Nucleus accumbens (tissue), 56 donors: ENCODE measurements around the gene BLACAT1.
A peak's percentile ranks its signal among the peaks of the same experiment; 100 is the strongest.

ENCODE experiments used
- DNase-seq, 56 donors: peaks; one replicate each; lab custom pipeline; 2025; lab: John Stamatoyannopoulos, UW

BLACAT1 gene

GRCh38 chr1:205455581-205456382, at the start of gene BLACAT1:
TSS of gene BLACAT1 (minus strand) at chr1:205456045.
- no peak for DNase-seq

GRCh38 chr1:205505076-205505729, 49.4 kb upstream of the BLACAT1 start:
- DNase-seq, result no peak

DNA sequence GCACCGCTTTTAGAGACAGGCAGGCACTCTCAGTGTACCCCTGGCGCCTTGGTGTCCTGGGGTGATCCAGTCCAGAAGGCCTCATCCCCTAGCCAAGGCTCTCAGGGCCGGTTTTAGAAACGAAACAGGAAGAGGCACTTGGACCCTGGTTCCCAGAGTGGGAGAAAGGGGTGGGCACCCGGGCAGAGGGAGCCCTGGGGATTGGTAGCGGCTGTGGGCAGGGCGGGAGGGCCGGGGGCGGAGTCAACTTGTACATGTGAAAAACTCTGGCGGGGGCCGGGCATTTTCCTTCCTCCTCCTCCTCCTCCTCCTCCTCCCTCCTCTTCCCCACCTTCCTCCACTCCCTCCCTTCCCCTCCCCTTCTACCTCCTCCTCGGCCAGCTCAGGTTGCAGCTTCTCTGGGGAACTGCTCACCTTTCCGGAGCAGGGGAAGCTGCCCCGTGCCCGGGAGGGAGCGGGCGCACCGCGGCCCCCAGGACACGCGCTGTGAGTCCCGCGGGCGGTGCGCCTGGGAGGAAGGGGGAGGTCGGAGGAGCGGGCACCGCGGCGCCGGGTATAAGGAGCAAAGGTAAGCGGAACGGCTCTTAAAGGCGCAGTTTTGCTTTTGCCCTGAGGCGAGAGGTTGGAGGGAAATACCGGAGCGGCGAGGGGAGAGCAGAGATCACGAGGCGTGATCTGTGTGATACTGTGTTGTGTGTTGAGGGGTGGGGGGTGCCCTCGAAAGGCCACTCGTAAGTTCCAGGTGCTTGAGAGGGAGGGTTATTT, 48.6 kb upstream of the BLACAT1 start, which contains the start of gene CDK18:
CDK18 (plus strand) TSS at position 359 of the 765 bp plus-strand sequence. CDS start 18,499 bp downstream, outside the sequence.
- DNase-seq, result peak in 54 of 56 donors; percentile 32 to 96 (median 86)

DNA sequence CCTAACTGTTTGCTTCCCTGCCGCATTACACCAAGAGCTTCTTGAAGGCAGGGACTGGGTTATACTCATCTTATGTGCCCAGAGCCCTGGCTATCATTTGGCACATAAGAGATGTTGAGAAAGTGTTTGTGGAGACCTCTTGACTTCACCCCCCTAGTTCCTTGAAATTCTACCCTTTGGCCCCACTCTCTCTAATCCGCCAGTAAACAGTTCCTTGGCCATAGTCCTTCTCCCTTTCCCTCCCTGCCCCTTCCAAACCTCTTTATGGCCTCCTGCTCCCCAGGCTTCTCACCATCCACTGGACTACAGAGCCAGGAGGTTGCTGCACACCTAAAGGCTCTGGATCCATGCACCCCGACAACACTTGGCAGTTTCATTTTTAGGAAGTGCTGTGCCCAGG, 47.1 kb upstream of the BLACAT1 start:
- DNase-seq, result no peak

- no peak for DNase-seq
These were observed 46.4 kb upstream of the BLACAT1 start for GRCh38 chr1:205502111-205502810.

GRCh38 chr1:205500240-205501233, 44.7 kb upstream of the BLACAT1 start:
- no peak for DNase-seq

DNA sequence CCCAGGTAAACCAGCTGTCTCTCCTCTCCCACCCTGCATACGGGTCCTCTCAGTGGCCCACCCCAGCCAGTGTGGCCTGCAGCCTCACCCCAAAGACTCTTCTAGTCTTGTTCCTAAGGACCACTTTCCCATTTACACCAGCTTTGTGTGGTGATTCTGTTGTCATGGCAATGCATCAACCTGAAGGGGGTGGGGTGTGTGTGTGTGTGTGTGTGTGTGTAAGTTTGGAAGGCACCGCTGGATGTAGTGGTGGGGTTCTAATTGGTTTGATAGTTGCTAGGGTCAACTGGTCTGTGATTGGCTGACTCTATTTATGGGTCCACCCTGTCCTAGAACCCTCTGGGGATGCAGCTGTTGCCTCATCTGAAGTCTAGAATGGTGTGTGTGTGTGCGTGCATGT, 43.9 kb upstream of the BLACAT1 start:
- DNase-seq, result no peak

GRCh38 chr1:205497351-205497750, 41.5 kb upstream of the BLACAT1 start:
- no peak for DNase-seq

- DNase-seq, result no peak
These were observed 40.8 kb upstream of the BLACAT1 start for GRCh38 chr1:205496661-205497060.

DNA sequence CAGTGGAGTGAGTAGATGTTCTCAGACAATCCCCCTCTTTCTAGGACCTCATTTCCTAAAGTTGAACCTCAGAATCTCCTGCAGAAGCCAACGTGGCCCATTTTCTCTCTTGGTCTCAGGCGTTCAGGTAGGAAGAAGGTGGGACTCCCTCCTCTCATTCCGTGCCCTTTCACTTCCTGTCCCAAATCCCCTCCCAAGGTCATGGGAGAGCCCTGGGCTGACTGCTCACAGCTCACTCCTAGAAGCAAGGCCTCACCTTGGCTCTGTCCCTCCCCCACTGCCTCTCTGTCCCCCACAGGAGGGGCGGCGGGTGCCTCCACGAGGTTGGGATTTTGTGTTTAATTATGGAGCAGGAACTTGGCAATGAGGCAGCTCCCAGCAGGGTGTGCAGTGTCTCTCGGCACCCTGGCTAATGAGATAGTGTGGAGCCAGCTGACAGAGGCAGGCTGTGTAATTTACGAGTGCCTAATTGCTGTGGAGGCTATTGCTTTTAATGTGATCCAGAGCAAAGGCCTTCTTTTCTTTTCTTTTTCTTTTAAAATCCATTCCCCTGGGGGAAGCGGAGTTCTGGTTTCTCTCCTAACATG, 39.5 kb upstream of the BLACAT1 start:
- peak in 5 of 56 donors; percentile 18 to 58 (median 32) for DNase-seq

GRCh38 chr1:205494115-205494514, 38.3 kb upstream of the BLACAT1 start:
- DNase-seq, result peak in 7 of 56 donors; percentile 22 to 38 (median 33)

GRCh38 chr1:205493241-205494085, 37.6 kb upstream of the BLACAT1 start:
- DNase-seq, result peak in 3 of 56 donors; percentile 22 to 47 (median 26)

GRCh38 chr1:205492774-205493173, 36.9 kb upstream of the BLACAT1 start:
- DNase-seq, result no peak

GRCh38 chr1:205492201-205492667, 36.4 kb upstream of the BLACAT1 start:
- DNase-seq, result no peak

- DNase-seq, result no peak
These were observed 35.9 kb upstream of the BLACAT1 start for GRCh38 chr1:205491794-205492193.

- peak in 38 of 56 donors; percentile 9 to 74 (median 37) for DNase-seq
These were observed 32.4 kb upstream of the BLACAT1 start for GRCh38 chr1:205488074-205488723.

DNA sequence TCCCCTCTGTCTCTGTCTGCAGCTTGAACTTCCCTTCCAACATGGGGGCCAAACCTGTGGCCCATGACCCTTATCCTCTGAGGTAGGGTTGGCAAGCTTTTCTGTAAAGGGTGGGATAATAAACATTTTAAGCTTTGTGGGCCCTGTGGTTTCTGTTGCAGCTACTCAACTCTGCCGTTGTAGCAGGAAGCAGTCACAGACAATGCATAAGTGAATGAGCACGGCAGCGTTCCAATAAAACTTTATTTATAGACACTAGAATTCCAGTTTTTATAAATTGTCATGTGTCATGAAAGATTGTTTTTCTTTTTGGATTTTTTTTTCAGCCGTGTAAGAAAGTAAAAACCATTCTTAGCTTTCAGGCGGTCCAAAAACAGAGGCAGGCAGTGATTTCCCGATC, 30.4 kb upstream of the BLACAT1 start:
- DNase-seq, result no peak
